Measurements from ENCODE around the gene PLXND1. TPM values are rescaled to one million over a fixed set of nuclear protein-coding genes. Genes with fewer than 3 reads are reported as not detected.

Gene PLXND1
- total and polyA plus RNA-seq, 2 donors from 2014 or later: 67.0 to 152 TPM

GRCh38 chr3:129602730-129603560 is 3.5 kb downstream of the PLXND1 start:
- FAIRE-seq (no peak), DNase-seq (peak; percentile 70 to 94 (median 85))
- H3K27me3 ChIP-seq (ENCODE audit: control insufficient read depth, insufficient read depth, low read length): no peaks in the 10 kb centered on the region
- TF ChIP-seq, protein P1, sequence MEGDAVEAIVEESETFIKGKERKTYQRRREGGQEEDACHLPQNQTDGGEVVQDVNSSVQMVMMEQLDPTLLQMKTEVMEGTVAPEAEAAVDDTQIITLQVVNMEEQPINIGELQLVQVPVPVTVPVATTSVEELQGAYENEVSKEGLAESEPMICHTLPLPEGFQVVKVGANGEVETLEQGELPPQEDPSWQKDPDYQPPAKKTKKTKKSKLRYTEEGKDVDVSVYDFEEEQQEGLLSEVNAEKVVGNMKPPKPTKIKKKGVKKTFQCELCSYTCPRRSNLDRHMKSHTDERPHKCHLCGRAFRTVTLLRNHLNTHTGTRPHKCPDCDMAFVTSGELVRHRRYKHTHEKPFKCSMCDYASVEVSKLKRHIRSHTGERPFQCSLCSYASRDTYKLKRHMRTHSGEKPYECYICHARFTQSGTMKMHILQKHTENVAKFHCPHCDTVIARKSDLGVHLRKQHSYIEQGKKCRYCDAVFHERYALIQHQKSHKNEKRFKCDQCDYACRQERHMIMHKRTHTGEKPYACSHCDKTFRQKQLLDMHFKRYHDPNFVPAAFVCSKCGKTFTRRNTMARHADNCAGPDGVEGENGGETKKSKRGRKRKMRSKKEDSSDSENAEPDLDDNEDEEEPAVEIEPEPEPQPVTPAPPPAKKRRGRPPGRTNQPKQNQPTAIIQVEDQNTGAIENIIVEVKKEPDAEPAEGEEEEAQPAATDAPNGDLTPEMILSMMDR (IDR thresholded peaks at IDR 0.05; ENCODE audit: borderline replicate concordance, extremely low read depth, insufficient read depth): no peak
- H3K36me3 ChIP-seq (ENCODE audit: control insufficient read depth in 2 of 3, insufficient read depth in 3 of 3, low read length in 3 of 3): no peaks in the 10 kb centered on the region
- peak overlapping the region in 2 of 3 donors; percentile 50 to 79 for H3K4me3 ChIP-seq (ENCODE audit: low read length in 3 of 3)
- no peaks in the 10 kb centered on the region for H3K9me3 ChIP-seq (ENCODE audit: control insufficient read depth in 2 of 3, insufficient read depth in 1 of 3, low read length in 3 of 3)
- peaks cover 0 to 52% (median 12%) of the 10 kb centered on the region in 3 donors for H3K4me1 ChIP-seq (ENCODE audit: control insufficient read depth in 2 of 3, insufficient read depth in 2 of 3, low read depth in 1 of 3, low read length in 3 of 3)
- peak overlapping the region; percentile 61 to 81 for H3K27ac ChIP-seq (ENCODE audit: low read depth in 2 of 2, low read length in 2 of 2)
- H3K9ac ChIP-seq (ENCODE audit: low read length in 3 of 3): peak overlapping the region in 1 of 3 donors; percentile 71
- intact Hi-C loops (cut with DNase I): no loop called here

GRCh38 chr3:129602309-129602708 is 4.2 kb downstream of the PLXND1 start:
- Histone ChIP-seq H3K36me3 (ENCODE audit: control insufficient read depth in 2 of 3, insufficient read depth in 3 of 3, low read length in 3 of 3) (no peaks in the 10 kb centered on the region), H3K4me3 (ENCODE audit: low read length in 3 of 3) (peak overlapping the region in 2 of 3 donors; percentile 29 to 79), H3K9ac (ENCODE audit: low read length in 3 of 3) (peak overlapping the region in 1 of 3 donors; percentile 40), H3K27ac (ENCODE audit: low read depth in 2 of 2, low read length in 2 of 2) (peak overlapping the region; percentile 61 to 69), H3K27me3 (ENCODE audit: control insufficient read depth, insufficient read depth, low read length) (no peaks in the 10 kb centered on the region), H3K9me3 (ENCODE audit: control insufficient read depth in 2 of 3, insufficient read depth in 1 of 3, low read length in 3 of 3) (no peaks in the 10 kb centered on the region), H3K4me1 (ENCODE audit: control insufficient read depth in 2 of 3, insufficient read depth in 2 of 3, low read depth in 1 of 3, low read length in 3 of 3) (peaks cover 0 to 54% (median 12%) of the 10 kb centered on the region in 3 donors)
- intact Hi-C loops (cut with DNase I): no loop called here
- FAIRE-seq (no peak), DNase-seq (peak in 1 of 5 donors; percentile 48)
- TF ChIP-seq, protein P1 (IDR thresholded peaks at IDR 0.05; ENCODE audit: borderline replicate concordance, extremely low read depth, insufficient read depth): no peak

GRCh38 chr3:129601713-129602112 is 4.8 kb downstream of the PLXND1 start:
- H3K36me3 ChIP-seq (ENCODE audit: control insufficient read depth in 2 of 3, insufficient read depth in 3 of 3, low read length in 3 of 3): no peaks in the 10 kb centered on the region
- no peak for DNase-seq
- H3K4me1 ChIP-seq (ENCODE audit: control insufficient read depth in 2 of 3, insufficient read depth in 2 of 3, low read depth in 1 of 3, low read length in 3 of 3): peaks cover 0 to 55% (median 16%) of the 10 kb centered on the region in 3 donors
- no peaks in the 10 kb centered on the region for H3K9me3 ChIP-seq (ENCODE audit: control insufficient read depth in 2 of 3, insufficient read depth in 1 of 3, low read length in 3 of 3)
- H3K27ac ChIP-seq (ENCODE audit: low read depth in 2 of 2, low read length in 2 of 2): peak overlapping the region in 1 of 2 donors; percentile 69
- H3K9ac ChIP-seq (ENCODE audit: low read length in 3 of 3): no peak overlapping the region
- intact Hi-C loops (cut with DNase I): no loop called here
- no peak for FAIRE-seq
- H3K4me3 ChIP-seq (ENCODE audit: low read length in 3 of 3): no peak overlapping the region
- TF ChIP-seq, protein P1 (IDR thresholded peaks at IDR 0.05; ENCODE audit: borderline replicate concordance, extremely low read depth, insufficient read depth): no peak
- H3K27me3 ChIP-seq (ENCODE audit: control insufficient read depth, insufficient read depth, low read length): no peaks in the 10 kb centered on the region

Data from kidney (tissue), 14 donors.